Measurements from ENCODE around the gene TLE1.

Gene TLE1

DNA sequence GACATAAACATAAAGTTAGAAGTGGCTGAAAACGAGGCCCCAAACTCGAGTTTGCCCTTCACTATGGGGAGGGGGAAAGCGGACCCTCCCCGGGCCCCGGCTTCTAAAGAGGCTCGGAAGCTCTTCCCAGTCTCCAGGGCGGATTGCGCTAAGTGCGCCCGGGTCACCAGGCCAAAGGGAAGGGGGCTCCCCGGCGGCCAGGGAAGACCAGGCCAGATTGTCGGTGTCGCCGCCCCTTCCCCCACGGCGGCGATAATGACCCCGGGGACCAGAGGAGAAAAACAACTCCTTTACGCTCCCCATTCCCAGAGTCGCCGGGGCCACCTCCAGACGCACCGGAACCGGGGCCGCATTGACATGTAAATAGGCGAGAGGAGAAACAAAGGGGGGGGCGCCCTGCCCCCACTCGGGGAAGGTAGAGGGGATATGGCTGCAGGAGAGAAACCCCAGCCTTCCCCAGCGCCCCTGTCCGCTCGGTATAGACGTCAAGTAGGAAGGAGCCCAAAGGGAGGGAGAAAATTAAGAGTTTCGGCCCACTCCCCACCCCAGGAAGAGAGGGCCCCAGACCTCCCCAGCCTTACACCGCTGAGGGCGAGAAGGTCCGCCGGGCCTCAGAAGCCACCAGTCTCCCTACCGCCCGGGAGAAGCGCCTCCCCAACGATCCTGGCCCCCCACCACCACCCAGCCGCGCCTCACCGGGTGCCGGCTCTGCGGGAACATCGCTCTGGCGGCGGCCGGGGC, 1.7 kb downstream of the TLE1 start:
- peak overlapping the region; percentile 81 for H2AFZ ChIP-seq (ENCODE audit: low read depth)
- no peaks in the 10 kb centered on the region for H4K20me1 ChIP-seq (ENCODE audit: insufficient read depth)
- no peak overlapping the region for H3K4me3 ChIP-seq (IDR thresholded peaks at IDR 0.05; ENCODE audit: insufficient read depth, low read depth, low read length)
- TF ChIP-seq, protein P1, sequence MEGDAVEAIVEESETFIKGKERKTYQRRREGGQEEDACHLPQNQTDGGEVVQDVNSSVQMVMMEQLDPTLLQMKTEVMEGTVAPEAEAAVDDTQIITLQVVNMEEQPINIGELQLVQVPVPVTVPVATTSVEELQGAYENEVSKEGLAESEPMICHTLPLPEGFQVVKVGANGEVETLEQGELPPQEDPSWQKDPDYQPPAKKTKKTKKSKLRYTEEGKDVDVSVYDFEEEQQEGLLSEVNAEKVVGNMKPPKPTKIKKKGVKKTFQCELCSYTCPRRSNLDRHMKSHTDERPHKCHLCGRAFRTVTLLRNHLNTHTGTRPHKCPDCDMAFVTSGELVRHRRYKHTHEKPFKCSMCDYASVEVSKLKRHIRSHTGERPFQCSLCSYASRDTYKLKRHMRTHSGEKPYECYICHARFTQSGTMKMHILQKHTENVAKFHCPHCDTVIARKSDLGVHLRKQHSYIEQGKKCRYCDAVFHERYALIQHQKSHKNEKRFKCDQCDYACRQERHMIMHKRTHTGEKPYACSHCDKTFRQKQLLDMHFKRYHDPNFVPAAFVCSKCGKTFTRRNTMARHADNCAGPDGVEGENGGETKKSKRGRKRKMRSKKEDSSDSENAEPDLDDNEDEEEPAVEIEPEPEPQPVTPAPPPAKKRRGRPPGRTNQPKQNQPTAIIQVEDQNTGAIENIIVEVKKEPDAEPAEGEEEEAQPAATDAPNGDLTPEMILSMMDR (conservative IDR thresholded peaks at IDR 0.05; ENCODE audit: low read depth, low read length) = no peak
- peaks cover 3% of the 10 kb centered on the region; the same call in 1 of the 2 replicates for H3K27me3 ChIP-seq (ENCODE audit: insufficient read depth, low read depth)
- no peaks in the 10 kb centered on the region for H3K79me2 ChIP-seq (ENCODE audit: insufficient read depth, low read depth)
- peak overlapping the region; percentile 27; the same call in 1 of the 2 replicates for H3K9ac ChIP-seq
- peaks cover 17% of the 10 kb centered on the region for H3K4me1 ChIP-seq (ENCODE audit: low read depth, poor library complexity, severe bottlenecking)
- no peaks in the 10 kb centered on the region for H3K36me3 ChIP-seq (ENCODE audit: insufficient read depth)
- H3K4me2 ChIP-seq = peak overlapping the region; percentile 94
- H3K27ac ChIP-seq = no peak overlapping the region

DNA sequence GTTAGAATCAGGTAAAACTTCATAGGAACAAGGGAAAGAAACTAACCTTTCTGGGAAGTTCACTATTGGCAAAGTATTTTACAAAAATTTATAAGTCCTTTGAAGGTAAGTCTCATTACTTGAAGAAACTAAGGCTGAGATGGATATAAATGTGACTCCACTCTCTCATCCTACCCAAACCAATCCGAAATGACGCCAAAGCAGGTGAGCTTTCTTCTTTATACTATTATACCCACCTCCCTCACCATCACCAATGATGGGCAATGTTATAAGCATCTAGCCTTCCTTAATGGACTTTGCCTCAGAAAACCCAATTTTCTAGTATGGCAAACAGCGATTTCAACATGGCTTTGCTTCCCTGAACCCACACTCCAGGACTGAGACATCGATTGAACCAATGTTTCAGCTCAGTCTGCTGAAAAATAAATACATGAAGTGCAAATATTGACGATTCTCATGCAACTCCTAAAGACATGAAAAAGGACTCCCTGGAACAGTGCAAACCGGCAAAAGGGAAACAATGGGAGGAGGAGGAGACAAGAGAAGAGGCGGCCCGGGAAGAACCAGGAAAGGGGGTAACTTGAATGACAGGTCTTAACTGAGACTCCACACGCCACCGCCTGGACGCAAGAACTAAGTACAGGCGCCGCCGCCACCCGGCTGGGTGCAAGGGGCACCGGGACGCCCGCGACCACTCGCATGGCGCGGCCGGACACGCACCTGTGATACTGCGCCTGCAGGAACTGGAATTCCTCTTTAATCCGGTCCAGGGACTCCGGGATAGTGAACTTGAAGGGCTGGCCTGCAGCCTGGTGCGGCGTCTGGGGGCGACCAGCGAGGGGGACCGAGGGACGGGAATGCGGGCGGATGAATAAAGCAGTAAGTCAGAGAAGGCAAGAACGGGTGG, 2.5 kb downstream of the TLE1 start:
- no peaks in the 10 kb centered on the region for H4K20me1 ChIP-seq (ENCODE audit: insufficient read depth)
- no peak overlapping the region for H3K4me3 ChIP-seq (IDR thresholded peaks at IDR 0.05; ENCODE audit: insufficient read depth, low read depth, low read length)
- H2AFZ ChIP-seq (ENCODE audit: low read depth) = peak overlapping the region; percentile 81
- H3K36me3 ChIP-seq (ENCODE audit: insufficient read depth) = no peaks in the 10 kb centered on the region
- TF ChIP-seq, protein P1 (conservative IDR thresholded peaks at IDR 0.05; ENCODE audit: low read depth, low read length) = peak; percentile 57
- H3K4me2 ChIP-seq = peak overlapping the region; percentile 94
- H3K79me2 ChIP-seq (ENCODE audit: insufficient read depth, low read depth) = no peaks in the 10 kb centered on the region
- peak overlapping the region; percentile 27; the same call in 1 of the 2 replicates for H3K9ac ChIP-seq
- no peaks in the 10 kb centered on the region; the same call in 1 of the 2 replicates for H3K27me3 ChIP-seq (ENCODE audit: insufficient read depth, low read depth)
- peaks cover 17% of the 10 kb centered on the region for H3K4me1 ChIP-seq (ENCODE audit: low read depth, poor library complexity, severe bottlenecking)
- H3K27ac ChIP-seq = no peak overlapping the region

DNA sequence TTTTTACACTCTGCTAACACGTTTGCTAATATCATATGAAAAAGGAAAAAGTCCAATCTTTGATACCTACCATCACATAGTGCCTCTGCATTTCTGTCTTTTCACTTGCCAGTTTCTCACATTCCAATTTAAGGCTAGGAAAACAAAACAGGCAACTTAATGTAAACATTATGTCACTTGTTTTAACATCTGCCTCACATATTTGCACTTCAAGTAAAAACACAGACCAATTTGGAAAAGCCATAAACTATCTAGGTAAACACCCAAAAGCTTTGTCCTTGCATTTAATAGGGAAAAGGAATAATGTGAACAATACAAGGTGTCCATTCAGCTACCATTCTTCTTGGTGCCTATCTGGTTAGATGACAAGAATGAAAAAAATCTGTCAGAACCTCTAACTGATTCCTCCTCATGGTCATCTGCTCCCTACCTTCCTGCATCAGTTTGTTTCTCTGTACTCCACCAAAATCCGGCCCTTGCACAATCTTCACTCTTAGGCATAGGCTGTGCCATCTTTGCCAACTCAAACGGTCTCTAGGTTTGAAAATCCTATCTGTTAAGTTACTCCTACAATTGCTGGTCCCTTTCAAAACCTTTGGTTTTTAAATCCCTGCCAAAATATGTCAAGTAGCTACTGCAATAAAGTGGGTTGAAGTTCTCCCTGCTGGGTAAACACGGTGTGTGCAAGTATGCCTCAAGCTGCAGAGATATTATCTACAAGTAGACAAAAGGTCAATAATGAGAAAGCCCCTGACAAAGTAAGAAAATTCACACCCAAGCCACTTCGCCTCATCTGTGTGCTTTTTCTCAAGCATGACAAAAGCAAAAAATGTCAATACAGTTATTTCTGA, 3.4 kb downstream of the TLE1 start:
- Histone ChIP-seq H3K27ac (no peak overlapping the region), H3K4me2 (peak overlapping the region; percentile 94), H3K27me3 (ENCODE audit: insufficient read depth, low read depth) (no peaks in the 10 kb centered on the region), H3K79me2 (ENCODE audit: insufficient read depth, low read depth) (no peaks in the 10 kb centered on the region), H2AFZ (ENCODE audit: low read depth) (no peak overlapping the region), H3K4me1 (ENCODE audit: low read depth, poor library complexity, severe bottlenecking) (peaks cover 17% of the 10 kb centered on the region), H3K36me3 (ENCODE audit: insufficient read depth) (no peaks in the 10 kb centered on the region), H3K4me3 (IDR thresholded peaks at IDR 0.05; ENCODE audit: insufficient read depth, low read depth, low read length) (no peak overlapping the region), H4K20me1 (ENCODE audit: insufficient read depth) (no peaks in the 10 kb centered on the region), H3K9ac (no peak overlapping the region)
- TF ChIP-seq, protein P1 (conservative IDR thresholded peaks at IDR 0.05; ENCODE audit: low read depth, low read length) = no peak

DNA sequence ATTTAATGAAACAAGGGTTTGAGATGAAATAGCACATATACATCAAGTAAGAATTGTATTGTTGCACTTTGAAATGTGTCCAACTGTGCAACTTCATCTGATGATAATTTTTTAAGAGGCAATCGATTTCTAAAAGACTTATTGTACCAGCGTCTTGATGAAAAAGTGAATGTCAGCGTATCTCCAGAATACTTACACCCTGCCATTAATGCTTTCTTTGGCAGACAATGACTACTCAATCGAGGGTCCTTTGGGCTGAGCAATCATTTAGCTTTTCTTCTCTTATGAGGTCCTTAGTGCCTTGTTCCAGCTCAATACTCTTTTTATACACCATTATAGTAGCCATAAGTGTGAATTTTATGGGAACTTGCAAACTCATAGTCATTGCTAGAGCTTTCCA, 4.7 kb downstream of the TLE1 start:
- Histone ChIP-seq H3K4me1 (ENCODE audit: low read depth, poor library complexity, severe bottlenecking) (peaks cover 17% of the 10 kb centered on the region), H3K4me3 (IDR thresholded peaks at IDR 0.05; ENCODE audit: insufficient read depth, low read depth, low read length) (no peak overlapping the region)

More for the DNA sequence above, 4.7 kb downstream of the TLE1 start:
- H2AFZ ChIP-seq (ENCODE audit: low read depth) = no peak overlapping the region
- H3K9ac ChIP-seq = no peak overlapping the region
- H3K27me3 ChIP-seq (ENCODE audit: insufficient read depth, low read depth) = no peaks in the 10 kb centered on the region
- TF ChIP-seq, protein P1 (conservative IDR thresholded peaks at IDR 0.05; ENCODE audit: low read depth, low read length) = no peak
- H4K20me1 ChIP-seq (ENCODE audit: insufficient read depth) = no peaks in the 10 kb centered on the region
- no peak overlapping the region for H3K27ac ChIP-seq
- no peak overlapping the region for H3K4me2 ChIP-seq
- no peaks in the 10 kb centered on the region for H3K79me2 ChIP-seq (ENCODE audit: insufficient read depth, low read depth)
- no peaks in the 10 kb centered on the region for H3K36me3 ChIP-seq (ENCODE audit: insufficient read depth)

Data from KMS-11 (cell line).